Esophagus squamous epithelium (tissue), 4 donors: ENCODE measurements around the gene CAMTA1.

Experiments
- POLR2A ChIP-seq, 4 donors: fragments of 450-650 bp; IDR thresholded peaks; one replicate each; pipeline ENCODE4 v1.6.1; 2017; ENCODE audit warnings: antibody characterized with exemption in 4 of 4, mild to moderate bottlenecking in 4 of 4, moderate library complexity in 3 of 4
- TF ChIP-seq, protein P1 (sequence below), 6 experiments: fragments of 450-650 bp in 4 of 6; fragments of 200-600 bp in 2 of 6; sonication (generic) in 2 of 6; IDR thresholded peaks; one replicate each; pipeline ENCODE4 v1.5.1; 2016 to 2019; ENCODE audit warnings: antibody characterized with exemption in 6 of 6, mild to moderate bottlenecking in 4 of 6, moderate library complexity in 4 of 6

DNA sequence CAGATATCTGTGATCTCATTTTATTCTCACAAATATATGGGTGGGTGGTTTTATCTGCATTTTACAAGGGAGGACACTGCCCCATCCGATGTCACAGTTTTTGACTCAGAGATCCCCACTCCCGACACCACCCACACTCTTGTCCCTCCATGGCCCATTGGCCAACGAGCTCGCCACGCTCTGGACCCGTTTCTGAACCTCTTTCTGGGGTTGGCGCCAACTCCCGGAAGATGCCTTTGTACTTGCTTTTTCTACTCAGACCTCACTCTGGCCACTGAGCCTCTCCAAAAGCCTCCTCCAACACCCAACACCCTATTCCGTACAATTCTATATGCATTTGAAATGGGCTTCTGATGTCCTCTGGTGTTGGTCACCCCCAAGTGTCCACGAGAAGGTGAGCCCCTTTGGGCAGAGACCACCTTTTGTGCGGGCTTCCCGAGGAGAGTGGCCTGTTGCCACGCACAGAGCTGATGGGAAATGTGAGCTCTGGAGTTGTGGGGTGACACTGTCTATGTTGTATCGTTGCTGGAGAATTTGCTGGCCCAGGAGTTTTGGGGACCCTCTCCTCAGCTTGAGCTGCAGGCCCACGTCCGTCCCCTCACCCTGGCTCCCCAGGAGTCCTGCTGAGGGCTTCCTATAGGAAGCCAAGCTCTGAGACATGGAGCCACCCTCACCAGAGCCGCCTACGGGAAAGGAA is 618.9 kb downstream of the CAMTA1 start:
- TF ChIP-seq POLR2A (IDR thresholded peaks at IDR 0.05): no peak
- TF ChIP-seq, protein P1, sequence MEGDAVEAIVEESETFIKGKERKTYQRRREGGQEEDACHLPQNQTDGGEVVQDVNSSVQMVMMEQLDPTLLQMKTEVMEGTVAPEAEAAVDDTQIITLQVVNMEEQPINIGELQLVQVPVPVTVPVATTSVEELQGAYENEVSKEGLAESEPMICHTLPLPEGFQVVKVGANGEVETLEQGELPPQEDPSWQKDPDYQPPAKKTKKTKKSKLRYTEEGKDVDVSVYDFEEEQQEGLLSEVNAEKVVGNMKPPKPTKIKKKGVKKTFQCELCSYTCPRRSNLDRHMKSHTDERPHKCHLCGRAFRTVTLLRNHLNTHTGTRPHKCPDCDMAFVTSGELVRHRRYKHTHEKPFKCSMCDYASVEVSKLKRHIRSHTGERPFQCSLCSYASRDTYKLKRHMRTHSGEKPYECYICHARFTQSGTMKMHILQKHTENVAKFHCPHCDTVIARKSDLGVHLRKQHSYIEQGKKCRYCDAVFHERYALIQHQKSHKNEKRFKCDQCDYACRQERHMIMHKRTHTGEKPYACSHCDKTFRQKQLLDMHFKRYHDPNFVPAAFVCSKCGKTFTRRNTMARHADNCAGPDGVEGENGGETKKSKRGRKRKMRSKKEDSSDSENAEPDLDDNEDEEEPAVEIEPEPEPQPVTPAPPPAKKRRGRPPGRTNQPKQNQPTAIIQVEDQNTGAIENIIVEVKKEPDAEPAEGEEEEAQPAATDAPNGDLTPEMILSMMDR (IDR thresholded peaks at IDR 0.05): no peak
